H9 (cell line): Measurements from ENCODE around the gene CRCP. TPM values are rescaled to one million over a fixed set of nuclear protein-coding genes. Genes with fewer than 3 reads are reported as not detected.
"Not testable (repeated sequence)": the region's sequence is repeated elsewhere in the genome, so short reads cannot be mapped to it uniquely, and the experiment has no call there.

ENCODE experiments used
- DNase-seq: peaks from one replicate; pipeline ENCODE4 v3.0.0-alpha.2; 2017
- H2AFZ ChIP-seq: one replicate; pipeline ENCODE4 v1.6.1; 2013; ENCODE audit warnings: mild to moderate bottlenecking, low read length, control low read depth, moderate library complexity
- H2AK5ac ChIP-seq: 2 replicates; pipeline ENCODE4 v1.6.1; 2013; ENCODE audit warnings: low read length, control low read depth, mixed read lengths; ENCODE audit not compliant: insufficient read length
- H2BK120ac ChIP-seq: one replicate; pipeline ENCODE4 v1.6.1; 2013; ENCODE audit warnings: low read depth, mild to moderate bottlenecking, low read length, control low read depth, inconsistent platforms; ENCODE audit not compliant: poor library complexity, severe bottlenecking
- H2BK12ac ChIP-seq: 2 replicates; pipeline ENCODE4 v1.6.1; 2013; ENCODE audit warnings: low read length, control low read depth, mixed read lengths, low read depth; ENCODE audit not compliant: insufficient read length
- H2BK15ac ChIP-seq: 2 replicates; pipeline ENCODE4 v1.6.1; 2013; ENCODE audit warnings: low read depth, low read length, control low read depth
- H2BK20ac ChIP-seq: one replicate; pipeline ENCODE4 v1.6.1; 2013; ENCODE audit warnings: low read depth, mild to moderate bottlenecking, low read length, control low read depth, inconsistent platforms; ENCODE audit not compliant: poor library complexity, severe bottlenecking
- H2BK5ac ChIP-seq: 2 replicates; pipeline ENCODE4 v1.6.1; 2013; ENCODE audit warnings: low read length, control low read depth, mixed read lengths; ENCODE audit not compliant: insufficient read length
- H3K14ac ChIP-seq: 2 replicates; pipeline ENCODE4 v1.6.1; 2013; ENCODE audit warnings: low read length, control low read depth; ENCODE audit not compliant: insufficient read depth
- H3K18ac ChIP-seq: 2 replicates; pipeline ENCODE4 v1.6.1; 2013; ENCODE audit warnings: low read depth, mild to moderate bottlenecking, mixed read lengths, low read length, control low read depth; ENCODE audit not compliant: insufficient read length
- H3K23ac ChIP-seq: 2 replicates; pipeline ENCODE4 v1.6.1; 2013; ENCODE audit warnings: low read length, control low read depth, mixed read lengths, low read depth; ENCODE audit not compliant: insufficient read length
- H3K23me2 ChIP-seq: 2 replicates; pipeline ENCODE4 v1.6.1; 2013; ENCODE audit warnings: low read depth, mild to moderate bottlenecking, mixed read lengths, low read length, control low read depth; ENCODE audit not compliant: insufficient read length, poor library complexity, severe bottlenecking
- H3K27ac ChIP-seq: 2 replicates; pipeline ENCODE4 v1.5.1; 2013; ENCODE audit warnings: low read length, control low read depth, mixed read lengths, low read depth; ENCODE audit not compliant: insufficient read length
- H3K27me3 ChIP-seq: 2 replicates; pipeline ENCODE4 v1.6.1; 2013; ENCODE audit warnings: low read length, control low read depth, inconsistent platforms; ENCODE audit not compliant: insufficient read depth
- H3K4ac ChIP-seq: 2 replicates; pipeline ENCODE4 v1.6.1; 2013; ENCODE audit warnings: low read depth, mild to moderate bottlenecking, control low read depth, inconsistent platforms, low read length, moderate library complexity
- H3K4me1 ChIP-seq: 2 replicates; pipeline ENCODE4 v1.6.1; 2013; ENCODE audit warnings: low read length, control low read depth, inconsistent platforms; ENCODE audit not compliant: insufficient read depth
- H3K4me2 ChIP-seq: 2 replicates; pipeline ENCODE4 v1.6.1; 2013; ENCODE audit warnings: low read length, control low read depth, mixed read lengths; ENCODE audit not compliant: insufficient read length, insufficient read depth
- H3K56ac ChIP-seq: 2 replicates; pipeline ENCODE4 v1.6.1; 2013; ENCODE audit warnings: low read depth, mild to moderate bottlenecking, mixed read lengths, low read length, control low read depth; ENCODE audit not compliant: insufficient read length
- H3K79me1 ChIP-seq: 2 replicates; pipeline ENCODE4 v1.6.1; 2013; ENCODE audit warnings: low read depth, mild to moderate bottlenecking, moderate library complexity, low read length, control low read depth, inconsistent platforms; ENCODE audit not compliant: insufficient read depth, poor library complexity, severe bottlenecking
- H3K79me2 ChIP-seq: 2 replicates; pipeline ENCODE4 v1.6.1; 2013; ENCODE audit warnings: low read length, control low read depth, inconsistent platforms; ENCODE audit not compliant: insufficient read depth
- H3K9ac ChIP-seq: 2 replicates; pipeline ENCODE4 v1.6.1; 2013; ENCODE audit warnings: low read length, control low read depth, mixed read lengths; ENCODE audit not compliant: insufficient read length; ENCODE audit errors: extremely low read depth
- H3K9me3 ChIP-seq: one replicate; pipeline ENCODE4 v1.6.1; 2013; ENCODE audit warnings: low read depth, low read length, inconsistent platforms; ENCODE audit not compliant: control insufficient read depth
- H3T11ph ChIP-seq: one replicate; pipeline ENCODE4 v1.6.1; 2013; ENCODE audit warnings: mild to moderate bottlenecking, low read length, control low read depth, inconsistent platforms
- H4K20me1 ChIP-seq: one replicate; pipeline ENCODE4 v1.6.1; 2013; ENCODE audit not compliant: control insufficient read depth, insufficient read length, insufficient read depth
- H4K5ac ChIP-seq: 2 replicates; pipeline ENCODE4 v1.6.1; 2013; ENCODE audit warnings: low read depth, mild to moderate bottlenecking, mixed read lengths, low read length, control low read depth; ENCODE audit not compliant: insufficient read length
- H4K8ac ChIP-seq: replicated peaks from 2 replicates; pipeline ENCODE4 v1.6.1; 2013; ENCODE audit warnings: low read length, control low read depth, mixed read lengths, low read depth; ENCODE audit not compliant: insufficient read length
- H4K91ac ChIP-seq: 2 replicates; pipeline ENCODE4 v1.6.1; 2013; ENCODE audit warnings: low read depth, mild to moderate bottlenecking, moderate library complexity, mixed read lengths, low read length, control low read depth; ENCODE audit not compliant: insufficient read length
- H3K27ac Mint-ChIP-seq, 3 experiments: 2 replicates in 2 of 3; 3 replicates in 1 of 3; pipeline ENCODE4 v1.8.0; 2020 to 2021; ENCODE audit warnings: mixed read lengths in 3 of 3, mild to moderate bottlenecking in 1 of 3, moderate library complexity in 1 of 3
- H3K27me3 Mint-ChIP-seq: 2 replicates; pipeline ENCODE4 v1.8.0; 2021; ENCODE audit warnings: low read depth, mild to moderate bottlenecking, moderate library complexity, mixed read lengths
- H3K36me3 Mint-ChIP-seq, 3 experiments: 2 replicates in 2 of 3; 3 replicates in 1 of 3; pipeline ENCODE4 v1.8.0; 2020 to 2021; ENCODE audit warnings: low read depth in 3 of 3, mixed read lengths in 3 of 3; ENCODE audit not compliant: insufficient read depth in 1 of 3
- H3K4me1 Mint-ChIP-seq, 2 experiments: 2 replicates each; pipeline ENCODE4 v1.8.0; 2020; ENCODE audit warnings: mixed read lengths in 2 of 2
- H3K4me3 Mint-ChIP-seq, 2 experiments: 2 replicates in 1 of 2; 3 replicates in 1 of 2; pipeline ENCODE4 v1.8.0; 2020 to 2021; ENCODE audit warnings: mild to moderate bottlenecking in 2 of 2, mixed read lengths in 2 of 2, moderate library complexity in 1 of 2
- H3K9me3 Mint-ChIP-seq, 2 experiments: 2 replicates in 1 of 2; 3 replicates in 1 of 2; pipeline ENCODE4 v1.8.0; 2020; ENCODE audit warnings: mild to moderate bottlenecking in 2 of 2, mixed read lengths in 2 of 2, moderate library complexity in 1 of 2
- WGBS: extraction: QIAGEN DNeasy Blood & Tissue Kit; methylation state at CpG from one replicate; pipeline ENCODE4 v1.1.7; 2013; ENCODE audit warnings: missing lambda C conversion rate, low lambda C conversion rate, mixed read lengths; ENCODE audit not compliant: insufficient read length; ENCODE audit errors: extremely low coverage; 5-methylcytosine and 5-hydroxymethylcytosine counted together
- total RNA-seq: library from RNA; stranded (reverse); gene quantifications from 2 replicates; pipeline ENCODE4 v1.2.1, GENCODE V29; 2021
- TF ChIP-seq, protein P1 (sequence below): fragments of 200-600 bp; sonication (generic); conservative IDR thresholded peaks from 3 replicates; pipeline ENCODE4 v1.8.0; 2021; ENCODE audit warnings: antibody characterized with exemption, mild to moderate bottlenecking

Gene CRCP
- total RNA-seq, 1 experiment from 2014 or later: 39.0 TPM

DNA sequence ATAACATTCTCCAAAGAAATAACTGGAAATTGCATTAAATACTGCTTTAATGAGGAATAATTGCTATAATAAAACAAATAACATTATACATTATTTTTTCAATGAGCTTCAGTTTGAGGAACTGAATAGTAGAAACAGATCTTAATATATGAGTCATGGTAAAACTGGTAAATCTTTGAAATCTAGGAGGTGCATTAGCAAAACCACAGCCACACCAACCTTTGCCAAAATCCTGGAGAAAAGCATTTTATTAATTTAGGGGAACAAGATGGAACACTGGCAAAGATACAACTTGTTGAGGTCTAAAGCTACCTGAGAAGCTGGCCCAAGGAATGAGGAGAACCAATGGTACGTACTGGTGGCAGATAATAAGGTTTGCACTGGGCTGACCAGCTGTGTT lies 44.4 kb upstream of the CRCP start:
- Histone ChIP-seq H4K8ac (no peak overlapping the region), H3K27ac (no peak overlapping the region), H4K20me1 (no peaks in the 10 kb centered on the region), H3K14ac (no peak overlapping the region), H3K4ac (no peak overlapping the region), H4K5ac (no peak overlapping the region), H3K27me3 (no peaks in the 10 kb centered on the region), H2BK5ac (no peak overlapping the region), H2BK120ac (no peak overlapping the region), H3K4me1 (no peaks in the 10 kb centered on the region; the same call in 1 of the 2 replicates), H3K18ac (no peak overlapping the region), H3K79me1 (no peaks in the 10 kb centered on the region), H3K9me3 (no peaks in the 10 kb centered on the region), H3K23ac (no peak overlapping the region), H3K9ac (no peak overlapping the region), H2BK20ac (no peak overlapping the region), H3K23me2 (no peaks in the 10 kb centered on the region), H4K91ac (no peak overlapping the region), H3K56ac (no peak overlapping the region), H2AK5ac (no peak overlapping the region), H2AFZ (no peak overlapping the region), H3K4me2 (no peak overlapping the region), H2BK15ac (no peak overlapping the region), H3K79me2 (no peaks in the 10 kb centered on the region), H3T11ph (no peak overlapping the region), H2BK12ac (no peak overlapping the region)
- no peak overlapping the region for H3K4me3 Mint-ChIP-seq
- H3K4me1 Mint-ChIP-seq: peaks cover 0 to 6% of the 10 kb centered on the region in 2 experiments; a peak in 3 of 4 replicates
- no peaks in the 10 kb centered on the region for H3K9me3 Mint-ChIP-seq
- TF ChIP-seq, protein P1, sequence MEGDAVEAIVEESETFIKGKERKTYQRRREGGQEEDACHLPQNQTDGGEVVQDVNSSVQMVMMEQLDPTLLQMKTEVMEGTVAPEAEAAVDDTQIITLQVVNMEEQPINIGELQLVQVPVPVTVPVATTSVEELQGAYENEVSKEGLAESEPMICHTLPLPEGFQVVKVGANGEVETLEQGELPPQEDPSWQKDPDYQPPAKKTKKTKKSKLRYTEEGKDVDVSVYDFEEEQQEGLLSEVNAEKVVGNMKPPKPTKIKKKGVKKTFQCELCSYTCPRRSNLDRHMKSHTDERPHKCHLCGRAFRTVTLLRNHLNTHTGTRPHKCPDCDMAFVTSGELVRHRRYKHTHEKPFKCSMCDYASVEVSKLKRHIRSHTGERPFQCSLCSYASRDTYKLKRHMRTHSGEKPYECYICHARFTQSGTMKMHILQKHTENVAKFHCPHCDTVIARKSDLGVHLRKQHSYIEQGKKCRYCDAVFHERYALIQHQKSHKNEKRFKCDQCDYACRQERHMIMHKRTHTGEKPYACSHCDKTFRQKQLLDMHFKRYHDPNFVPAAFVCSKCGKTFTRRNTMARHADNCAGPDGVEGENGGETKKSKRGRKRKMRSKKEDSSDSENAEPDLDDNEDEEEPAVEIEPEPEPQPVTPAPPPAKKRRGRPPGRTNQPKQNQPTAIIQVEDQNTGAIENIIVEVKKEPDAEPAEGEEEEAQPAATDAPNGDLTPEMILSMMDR: no peak
- no CpG with 5 or more reads among the region's 1 CpG for WGBS
- no peaks in the 10 kb centered on the region; a peak in 1 of 7 replicates for H3K36me3 Mint-ChIP-seq
- H3K27me3 Mint-ChIP-seq: peaks cover under 1% of the 10 kb centered on the region; the same call in 1 of the 2 replicates
- DNase-seq: no peak
- H3K27ac Mint-ChIP-seq: no peak overlapping the region

- not testable (repeated sequence) for H2BK15ac ChIP-seq, H3K27me3 Mint-ChIP-seq, H3K79me1 ChIP-seq, H2BK120ac ChIP-seq, H2AK5ac ChIP-seq, H3K14ac ChIP-seq, H3K56ac ChIP-seq, H3K23me2 ChIP-seq, H3K9ac ChIP-seq, H3K23ac ChIP-seq, H4K20me1 ChIP-seq, DNase-seq, H3K18ac ChIP-seq, H2AFZ ChIP-seq, H4K5ac ChIP-seq, H3K4me1 ChIP-seq, H3K36me3 Mint-ChIP-seq, H3K27ac ChIP-seq, H3K4me3 Mint-ChIP-seq, H2BK12ac ChIP-seq, H2BK20ac ChIP-seq, H3K9me3 Mint-ChIP-seq, H4K91ac ChIP-seq, H2BK5ac ChIP-seq, H3T11ph ChIP-seq, H3K4me2 ChIP-seq, H3K4ac ChIP-seq, H3K27me3 ChIP-seq, H3K79me2 ChIP-seq, H3K9me3 ChIP-seq, H3K27ac Mint-ChIP-seq, H4K8ac ChIP-seq
- H3K4me1 Mint-ChIP-seq: peaks cover 8 to 14% of the 10 kb centered on the region in 2 experiments
- no CpG with 5 or more reads among the region's 7 CpGs for WGBS
Observed at GRCh38 chr7:66072208-66072607, 42.4 kb upstream of the CRCP start.
